Lower leg skin (tissue), 3 donors: ENCODE measurements around the gene DLG2.

Experiments
- POLR2A ChIP-seq, 2 donors: fragments of 450-650 bp; IDR thresholded peaks; one replicate each; pipeline ENCODE4 v1.6.1; 2016 to 2017; ENCODE audit warnings: antibody characterized with exemption in 2 of 2, mild to moderate bottlenecking in 1 of 2, moderate library complexity in 1 of 2
- TF ChIP-seq, protein P1 (sequence below), 3 donors: fragments of 450-650 bp; IDR thresholded peaks; one replicate each; pipeline ENCODE4 v1.5.1; 2016; ENCODE audit warnings: antibody characterized with exemption in 3 of 3, mild to moderate bottlenecking in 3 of 3, moderate library complexity in 2 of 3

- TF ChIP-seq, protein P1, sequence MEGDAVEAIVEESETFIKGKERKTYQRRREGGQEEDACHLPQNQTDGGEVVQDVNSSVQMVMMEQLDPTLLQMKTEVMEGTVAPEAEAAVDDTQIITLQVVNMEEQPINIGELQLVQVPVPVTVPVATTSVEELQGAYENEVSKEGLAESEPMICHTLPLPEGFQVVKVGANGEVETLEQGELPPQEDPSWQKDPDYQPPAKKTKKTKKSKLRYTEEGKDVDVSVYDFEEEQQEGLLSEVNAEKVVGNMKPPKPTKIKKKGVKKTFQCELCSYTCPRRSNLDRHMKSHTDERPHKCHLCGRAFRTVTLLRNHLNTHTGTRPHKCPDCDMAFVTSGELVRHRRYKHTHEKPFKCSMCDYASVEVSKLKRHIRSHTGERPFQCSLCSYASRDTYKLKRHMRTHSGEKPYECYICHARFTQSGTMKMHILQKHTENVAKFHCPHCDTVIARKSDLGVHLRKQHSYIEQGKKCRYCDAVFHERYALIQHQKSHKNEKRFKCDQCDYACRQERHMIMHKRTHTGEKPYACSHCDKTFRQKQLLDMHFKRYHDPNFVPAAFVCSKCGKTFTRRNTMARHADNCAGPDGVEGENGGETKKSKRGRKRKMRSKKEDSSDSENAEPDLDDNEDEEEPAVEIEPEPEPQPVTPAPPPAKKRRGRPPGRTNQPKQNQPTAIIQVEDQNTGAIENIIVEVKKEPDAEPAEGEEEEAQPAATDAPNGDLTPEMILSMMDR (IDR thresholded peaks at IDR 0.05), result no peak
- no peak for TF ChIP-seq POLR2A (IDR thresholded peaks at IDR 0.05)
Observed at GRCh38 chr11:83454674-83455073, 2172.5 kb downstream of the DLG2 start.
